Upper lobe of left lung (tissue), 6 donors: ENCODE measurements around the gene LRRN2. TPM values are rescaled to one million over a fixed set of nuclear protein-coding genes. Genes with fewer than 3 reads are reported as not detected.

ENCODE experiments used
- ATAC-seq, 2 donors: fragments of 200-7000 bp; cut with Tn5 transposase; one replicate each; pipeline ENCODE4 v1.9.1; 2022; ENCODE audit warnings: mild to moderate bottlenecking in 2 of 2, moderate library complexity in 2 of 2; ENCODE audit not compliant: low FRiP score in 2 of 2
- DNase-seq, 2 donors: peaks; one replicate each; pipeline ENCODE4 v3.0.0-alpha.2; 2019 to 2020
- H3K27ac ChIP-seq, 4 donors: fragments of 200-600 bp; sonication (generic); one replicate each; pipeline ENCODE4 v1.5.1; 2016 to 2019
- H3K27me3 ChIP-seq, 4 donors: fragments of 200-600 bp; sonication (generic); one replicate each; pipeline ENCODE4 v1.5.1; 2017 to 2019
- H3K36me3 ChIP-seq, 4 donors: fragments of 200-600 bp; sonication (generic); one replicate each; pipeline ENCODE4 v1.5.1; 2016 to 2019
- H3K4me1 ChIP-seq, 4 donors: fragments of 200-600 bp; sonication (generic); one replicate each; pipeline ENCODE4 v1.5.1; 2018 to 2019
- H3K4me3 ChIP-seq, 4 donors: fragments of 200-600 bp; sonication (generic); one replicate each; pipeline ENCODE4 v1.5.1; 2017 to 2019; ENCODE audit warnings: mild to moderate bottlenecking in 2 of 4, moderate library complexity in 1 of 4
- H3K9me3 ChIP-seq, 4 donors: fragments of 200-600 bp; sonication (generic); one replicate each; pipeline ENCODE4 v1.5.1; 2018 to 2019
- EP300 ChIP-seq, 4 donors: sonication (generic); formaldehyde crosslinking; IDR thresholded peaks; one replicate each; pipeline ENCODE4 v1.5.1; 2017; ENCODE audit warnings: antibody characterized with exemption in 4 of 4, control low read depth in 2 of 4
- POLR2A ChIP-seq, 4 donors: fragments of 450-650 bp; IDR thresholded peaks; one replicate each; pipeline ENCODE4 v1.5.1; 2016 to 2017; ENCODE audit warnings: antibody characterized with exemption in 4 of 4, mild to moderate bottlenecking in 2 of 4
- POLR2AphosphoS5 ChIP-seq, 2 donors: sonication (generic); formaldehyde crosslinking; IDR thresholded peaks; one replicate each; pipeline ENCODE4 v1.5.1; 2017; ENCODE audit warnings: antibody characterized with exemption in 2 of 2
- WGBS, 2 donors: methylation state at CpG; one replicate each; pipeline ENCODE4 v1.1.5; 2017 to 2018; 5-methylcytosine and 5-hydroxymethylcytosine counted together
- total RNA-seq, 6 donors: library from RNA; depleted of rRNA in 4 of 6; stranded (reverse); fragments of >200 nt in 4 of 6; gene quantifications; one replicate each; pipeline versions ENCODE4 v1.1.0 to v1.2.1, GENCODE V29; 2016 to 2021
- TF ChIP-seq, protein P1 (sequence below), 6 experiments: fragments of 450-650 bp in 4 of 6; fragments of 200-600 bp in 2 of 6; sonication (generic) in 2 of 6; IDR thresholded peaks; one replicate each; pipeline ENCODE4 v1.5.1; 2016 to 2019; ENCODE audit warnings: antibody characterized with exemption in 6 of 6
- donor health status: DM: no; HTN: no; CAD: no; lungs with moderate emphysema.
- donor health status: DM: no; HTN: yes; CAD: no; lungs with severe emphysema.

LRRN2 gene
- total RNA-seq, 6 donors from 2014 or later, result 0.61 to 4.2 (median 2.6) TPM; not detected in 1

GRCh38 chr1:204663644-204664383 lies 21.7 kb downstream of the LRRN2 start:
- Histone ChIP-seq H3K36me3 (no peaks in the 10 kb centered on the region), H3K4me1 (no peaks in the 10 kb centered on the region), H3K27ac (no peak overlapping the region), H3K9me3 (no peaks in the 10 kb centered on the region), H3K27me3 (no peaks in the 10 kb centered on the region), H3K4me3 (no peak overlapping the region)
- WGBS, 2 donors, result 70 to 74% methylated on average over 14 to 15 of the region's 15 CpGs
- no peak for DNase-seq
- no peak for TF ChIP-seq EP300 (IDR thresholded peaks at IDR 0.05)
- TF ChIP-seq, protein P1, sequence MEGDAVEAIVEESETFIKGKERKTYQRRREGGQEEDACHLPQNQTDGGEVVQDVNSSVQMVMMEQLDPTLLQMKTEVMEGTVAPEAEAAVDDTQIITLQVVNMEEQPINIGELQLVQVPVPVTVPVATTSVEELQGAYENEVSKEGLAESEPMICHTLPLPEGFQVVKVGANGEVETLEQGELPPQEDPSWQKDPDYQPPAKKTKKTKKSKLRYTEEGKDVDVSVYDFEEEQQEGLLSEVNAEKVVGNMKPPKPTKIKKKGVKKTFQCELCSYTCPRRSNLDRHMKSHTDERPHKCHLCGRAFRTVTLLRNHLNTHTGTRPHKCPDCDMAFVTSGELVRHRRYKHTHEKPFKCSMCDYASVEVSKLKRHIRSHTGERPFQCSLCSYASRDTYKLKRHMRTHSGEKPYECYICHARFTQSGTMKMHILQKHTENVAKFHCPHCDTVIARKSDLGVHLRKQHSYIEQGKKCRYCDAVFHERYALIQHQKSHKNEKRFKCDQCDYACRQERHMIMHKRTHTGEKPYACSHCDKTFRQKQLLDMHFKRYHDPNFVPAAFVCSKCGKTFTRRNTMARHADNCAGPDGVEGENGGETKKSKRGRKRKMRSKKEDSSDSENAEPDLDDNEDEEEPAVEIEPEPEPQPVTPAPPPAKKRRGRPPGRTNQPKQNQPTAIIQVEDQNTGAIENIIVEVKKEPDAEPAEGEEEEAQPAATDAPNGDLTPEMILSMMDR (IDR thresholded peaks at IDR 0.05), result no peak
- no peak for TF ChIP-seq POLR2AphosphoS5 (IDR thresholded peaks at IDR 0.05)
- no peak for TF ChIP-seq POLR2A (IDR thresholded peaks at IDR 0.05)
- ATAC-seq, result no peak

- DNase-seq (no peak), ATAC-seq (no peak)
- Histone ChIP-seq H3K27ac (no peak overlapping the region), H3K36me3 (no peaks in the 10 kb centered on the region), H3K4me1 (no peaks in the 10 kb centered on the region), H3K27me3 (no peaks in the 10 kb centered on the region), H3K9me3 (no peaks in the 10 kb centered on the region), H3K4me3 (no peak overlapping the region)
- TF ChIP-seq POLR2AphosphoS5 (IDR thresholded peaks at IDR 0.05), result no peak
- TF ChIP-seq EP300 (IDR thresholded peaks at IDR 0.05), result no peak
- TF ChIP-seq, protein P1 (IDR thresholded peaks at IDR 0.05), result no peak
- TF ChIP-seq POLR2A (IDR thresholded peaks at IDR 0.05), result no peak
These were observed 23.0 kb downstream of the LRRN2 start for GRCh38 chr1:204662530-204662929.

- 63 to 67% methylated on average over 3 of the region's 3 CpGs for WGBS, 2 donors
- no peak for ATAC-seq
These were observed 25.0 kb downstream of the LRRN2 start for GRCh38 chr1:204660509-204660908.

DNA sequence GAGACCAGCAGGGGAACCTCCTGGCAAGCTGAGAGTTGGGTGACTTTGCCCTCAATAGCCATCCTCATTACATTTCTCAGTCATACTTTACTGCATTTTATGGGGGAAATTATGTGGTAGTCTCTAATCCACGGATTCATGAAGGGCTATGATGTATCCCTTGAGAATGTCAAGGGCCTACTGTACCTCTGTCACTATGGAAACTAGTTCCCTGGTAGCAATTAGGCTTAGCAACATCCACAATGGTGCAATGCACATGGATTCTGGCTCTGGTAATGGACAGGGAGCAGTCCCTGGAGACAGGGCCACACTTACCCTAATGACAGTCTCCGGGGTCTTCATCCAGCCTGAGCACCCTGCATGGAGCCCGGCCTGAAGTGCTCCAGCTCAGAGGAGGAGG lies 26.5 kb downstream of the LRRN2 start:
- no peak overlapping the region for H3K4me3 ChIP-seq
- ATAC-seq (no peak), DNase-seq (no peak)
- H3K9me3 ChIP-seq, result no peaks in the 10 kb centered on the region
- WGBS, 2 donors, result 65 to 84% methylated on average over 3 of the region's 3 CpGs
- no peak for TF ChIP-seq EP300 (IDR thresholded peaks at IDR 0.05)
- TF ChIP-seq POLR2AphosphoS5 (IDR thresholded peaks at IDR 0.05), result no peak
- TF ChIP-seq POLR2A (IDR thresholded peaks at IDR 0.05), result no peak
- TF ChIP-seq, protein P1 (IDR thresholded peaks at IDR 0.05), result no peak
- no peaks in the 10 kb centered on the region for H3K36me3 ChIP-seq
- no peaks in the 10 kb centered on the region for H3K27me3 ChIP-seq
- H3K27ac ChIP-seq, result no peak overlapping the region
- no peaks in the 10 kb centered on the region for H3K4me1 ChIP-seq

More at GRCh38 chr1:204660509-204660908, 25.0 kb downstream of the LRRN2 start:
- H3K27me3 ChIP-seq, result no peaks in the 10 kb centered on the region
- H3K36me3 ChIP-seq, result no peaks in the 10 kb centered on the region
- H3K9me3 ChIP-seq, result no peaks in the 10 kb centered on the region
- DNase-seq, result no peak
- no peaks in the 10 kb centered on the region for H3K4me1 ChIP-seq
- H3K27ac ChIP-seq, result no peak overlapping the region
- no peak overlapping the region for H3K4me3 ChIP-seq
- TF ChIP-seq, protein P1 (IDR thresholded peaks at IDR 0.05), result no peak
- TF ChIP-seq EP300 (IDR thresholded peaks at IDR 0.05), result no peak
- no peak for TF ChIP-seq POLR2A (IDR thresholded peaks at IDR 0.05)
- no peak for TF ChIP-seq POLR2AphosphoS5 (IDR thresholded peaks at IDR 0.05)

- WGBS, 2 donors, result 100% methylated on average over 1 of the region's 1 CpG
- DNase-seq, result no peak
- no peaks in the 10 kb centered on the region for H3K9me3 ChIP-seq
- H3K27ac ChIP-seq, result no peak overlapping the region
- H3K4me3 ChIP-seq, result no peak overlapping the region
- no peaks in the 10 kb centered on the region for H3K27me3 ChIP-seq
- H3K36me3 ChIP-seq, result no peaks in the 10 kb centered on the region
- ATAC-seq, result no peak
- H3K4me1 ChIP-seq, result no peaks in the 10 kb centered on the region
- TF ChIP-seq POLR2AphosphoS5 (IDR thresholded peaks at IDR 0.05) (no peak), POLR2A (IDR thresholded peaks at IDR 0.05) (no peak), EP300 (IDR thresholded peaks at IDR 0.05) (no peak)
- TF ChIP-seq, protein P1 (IDR thresholded peaks at IDR 0.05), result no peak
These were observed 27.2 kb downstream of the LRRN2 start for GRCh38 chr1:204658295-204658694.
